22Rv1 (cell line): ENCODE data around the gene CNTN1.

Experiments
- ZFX ChIP-seq: fragments of 450-650 bp; IDR thresholded peaks from 2 replicates; pipeline ENCODE4 v1.6.1; 2017; ENCODE audit warnings: antibody characterized with exemption, borderline replicate concordance
- TF ChIP-seq, protein P1 (sequence below): fragments of 450-650 bp; IDR thresholded peaks from 2 replicates; pipeline ENCODE4 v1.5.1; 2017; ENCODE audit warnings: mild to moderate bottlenecking

DNA sequence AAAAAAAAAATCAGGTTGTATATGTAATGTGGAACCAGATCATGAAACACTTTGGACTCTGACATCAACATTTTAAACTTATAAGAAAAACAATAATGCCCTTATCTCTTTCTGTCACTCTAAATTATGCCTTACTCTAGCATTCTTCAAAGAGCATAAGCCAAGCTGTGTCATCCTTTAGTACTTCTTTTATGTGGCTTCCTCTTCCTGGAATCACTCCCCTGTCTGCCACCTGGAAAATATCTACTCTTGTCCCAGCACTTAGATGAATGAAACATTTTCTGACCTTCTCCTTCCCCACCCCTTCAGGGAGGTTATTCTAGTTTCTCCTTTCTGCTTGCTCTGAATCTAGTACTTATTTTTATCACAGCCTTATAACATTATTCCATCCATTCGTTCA is 101.2 kb downstream of the CNTN1 start:
- TF ChIP-seq, protein P1, sequence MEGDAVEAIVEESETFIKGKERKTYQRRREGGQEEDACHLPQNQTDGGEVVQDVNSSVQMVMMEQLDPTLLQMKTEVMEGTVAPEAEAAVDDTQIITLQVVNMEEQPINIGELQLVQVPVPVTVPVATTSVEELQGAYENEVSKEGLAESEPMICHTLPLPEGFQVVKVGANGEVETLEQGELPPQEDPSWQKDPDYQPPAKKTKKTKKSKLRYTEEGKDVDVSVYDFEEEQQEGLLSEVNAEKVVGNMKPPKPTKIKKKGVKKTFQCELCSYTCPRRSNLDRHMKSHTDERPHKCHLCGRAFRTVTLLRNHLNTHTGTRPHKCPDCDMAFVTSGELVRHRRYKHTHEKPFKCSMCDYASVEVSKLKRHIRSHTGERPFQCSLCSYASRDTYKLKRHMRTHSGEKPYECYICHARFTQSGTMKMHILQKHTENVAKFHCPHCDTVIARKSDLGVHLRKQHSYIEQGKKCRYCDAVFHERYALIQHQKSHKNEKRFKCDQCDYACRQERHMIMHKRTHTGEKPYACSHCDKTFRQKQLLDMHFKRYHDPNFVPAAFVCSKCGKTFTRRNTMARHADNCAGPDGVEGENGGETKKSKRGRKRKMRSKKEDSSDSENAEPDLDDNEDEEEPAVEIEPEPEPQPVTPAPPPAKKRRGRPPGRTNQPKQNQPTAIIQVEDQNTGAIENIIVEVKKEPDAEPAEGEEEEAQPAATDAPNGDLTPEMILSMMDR, result no peak
- TF ChIP-seq ZFX, result no peak
